Bronchial epithelial cell (primary cell): ENCODE results near the gene SGCA. TPM values are rescaled to one million over a fixed set of nuclear protein-coding genes. Genes with fewer than 3 reads are reported as not detected.

Experiments used
- DNase-seq: peaks from one replicate; pipeline ENCODE4 v3.0.0-alpha.2; 2010; ENCODE audit warnings: low read depth
- FAIRE-seq: peaks from 2 replicates; lab custom pipeline; 2011; peaks lifted over from hg19 to GRCh38; lab: Jason Lieb, UNC
- H3K27me3 ChIP-seq: 2 replicates; pipeline ENCODE4 v1.5.1; 2011; ENCODE audit warnings: low read length; ENCODE audit not compliant: control insufficient read depth, insufficient read depth
- H3K36me3 ChIP-seq: 2 replicates; pipeline ENCODE4 v1.5.1; 2011; ENCODE audit warnings: low read length; ENCODE audit not compliant: control insufficient read depth, insufficient read depth
- H3K4me3 ChIP-seq: 2 replicates; pipeline ENCODE4 v1.5.1; 2011; ENCODE audit warnings: mild to moderate bottlenecking, low read depth, low read length, control low read depth
- CTCF ChIP-seq: IDR thresholded peaks from 2 replicates; pipeline ENCODE4 v1.5.1; 2011; ENCODE audit warnings: mild to moderate bottlenecking, moderate library complexity, low read length, control low read depth, inconsistent platforms; ENCODE audit not compliant: insufficient read depth, severe bottlenecking
- total RNA-seq: library from RNA; depleted of rRNA; stranded (reverse); fragments of >200 nt; gene quantifications from 2 replicates; pipeline ENCODE4 v1.2.1, GENCODE V29; 2014

SGCA gene
- total RNA-seq, 1 donor from 2014 or later = not detected

- H3K27me3 ChIP-seq = no peaks in the 10 kb centered on the region
- peak; percentile 7 for FAIRE-seq
- H3K4me3 ChIP-seq = no peak overlapping the region
- no peak for DNase-seq
- no peak for TF ChIP-seq CTCF
- peaks cover 31% of the 10 kb centered on the region for H3K36me3 ChIP-seq
Measured at GRCh38 chr17:50144355-50144754, 21.4 kb upstream of the SGCA start.

DNA sequence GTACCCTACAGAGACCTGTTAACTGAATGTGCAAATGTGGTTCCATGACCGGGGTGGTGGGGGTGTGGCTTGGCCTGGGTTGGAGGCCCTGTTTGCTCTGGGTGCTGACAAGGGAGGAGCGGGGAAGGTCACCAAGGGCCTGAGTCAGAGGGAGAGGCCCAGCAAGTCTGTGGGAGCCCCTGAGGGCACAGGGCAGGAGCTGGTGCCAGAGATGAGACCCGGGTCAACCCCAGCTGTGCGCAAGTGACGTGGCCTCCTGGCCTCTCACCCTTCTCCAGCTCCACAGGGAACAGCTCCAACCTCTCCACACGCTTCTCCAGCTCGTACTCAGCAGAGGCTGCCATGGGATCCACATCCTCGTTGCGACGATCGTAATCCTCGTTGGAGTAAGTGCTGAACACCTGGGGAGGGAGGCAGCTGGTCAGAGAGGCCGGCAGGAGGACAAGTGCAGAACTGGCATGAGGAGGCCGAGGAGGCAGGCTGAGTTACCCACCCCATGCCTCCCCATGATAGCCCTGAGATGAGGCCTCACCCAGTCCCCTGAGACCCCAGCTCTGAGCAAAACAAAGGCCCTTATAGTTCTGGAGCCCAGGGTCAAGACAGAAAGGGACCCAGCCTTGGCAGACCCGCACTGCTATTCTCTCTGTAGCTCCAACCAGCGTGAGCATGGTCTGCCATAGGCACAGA, 20.8 kb upstream of the SGCA start:
- DNase-seq (peak; percentile 41), FAIRE-seq (no peak)
- Histone ChIP-seq H3K27me3 (no peaks in the 10 kb centered on the region), H3K36me3 (peaks cover 26% of the 10 kb centered on the region), H3K4me3 (no peak overlapping the region)
- no peak for TF ChIP-seq CTCF

GRCh38 chr17:50145532-50146229, 20.1 kb upstream of the SGCA start:
- no peak overlapping the region for H3K4me3 ChIP-seq
- no peak for DNase-seq

GRCh38 chr17:50146230-50146926, 19.4 kb upstream of the SGCA start:
- Histone ChIP-seq H3K27me3 (no peaks in the 10 kb centered on the region), H3K4me3 (no peak overlapping the region), H3K36me3 (peaks cover 17% of the 10 kb centered on the region)
- no peak for DNase-seq
- no peak for FAIRE-seq
- TF ChIP-seq CTCF = peak; percentile 40

More at GRCh38 chr17:50145532-50146229, 20.1 kb upstream of the SGCA start:
- no peaks in the 10 kb centered on the region for H3K27me3 ChIP-seq
- peaks cover 20% of the 10 kb centered on the region for H3K36me3 ChIP-seq
- FAIRE-seq = no peak
- TF ChIP-seq CTCF = no peak

DNA sequence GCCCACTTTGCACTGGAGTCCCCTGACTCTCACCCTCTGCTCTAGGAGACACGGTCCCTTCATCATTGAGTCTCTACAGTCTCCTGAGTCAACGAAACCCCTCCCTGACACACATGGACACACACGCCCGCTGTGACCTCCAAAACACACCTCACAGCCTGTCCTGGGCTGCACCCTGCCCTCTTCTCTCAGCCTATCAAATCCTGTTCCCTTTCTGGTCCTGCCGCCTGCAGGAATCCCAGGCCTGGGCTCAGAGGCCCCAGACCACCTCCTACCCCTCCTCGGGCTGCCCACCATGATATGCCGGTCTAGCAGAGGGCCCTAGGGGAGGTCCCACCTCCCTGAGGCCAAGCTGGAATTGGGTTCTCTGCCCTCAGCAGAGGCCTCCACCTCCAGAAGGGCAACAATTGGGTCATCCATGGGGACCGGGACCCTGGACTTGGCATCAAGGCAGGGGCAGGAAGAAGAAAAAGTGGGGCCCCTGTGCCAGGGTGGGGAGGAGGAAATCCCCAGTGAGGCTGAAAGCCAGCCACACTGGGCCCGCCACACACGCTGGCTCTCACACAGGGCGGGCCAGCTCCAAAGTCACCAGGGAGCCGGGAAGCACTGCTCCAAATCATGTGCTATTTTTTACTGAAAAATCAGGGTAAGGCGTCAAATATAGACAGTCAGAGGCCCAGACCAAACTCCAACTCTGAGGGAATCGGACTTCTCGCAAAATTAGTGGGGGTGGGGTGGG, 18.7 kb upstream of the SGCA start:
- FAIRE-seq = no peak
- TF ChIP-seq CTCF = no peak
- no peak overlapping the region for H3K4me3 ChIP-seq

More for the DNA sequence above, 18.7 kb upstream of the SGCA start:
- DNase-seq = no peak
- Histone ChIP-seq H3K36me3 (peaks cover 12% of the 10 kb centered on the region), H3K27me3 (no peaks in the 10 kb centered on the region)
